ENCODE results near the gene TMEM161A. TPM values are rescaled to one million over a fixed set of nuclear protein-coding genes. Genes with fewer than 3 reads are reported as not detected.

TMEM161A gene
- total and polyA plus RNA-seq, 9 of the 15 experiments (the other 6 are each of a cell fraction or from before 2014, with no cell fraction given): 0.63 to 92.3 (median 38.9) TPM

DNA sequence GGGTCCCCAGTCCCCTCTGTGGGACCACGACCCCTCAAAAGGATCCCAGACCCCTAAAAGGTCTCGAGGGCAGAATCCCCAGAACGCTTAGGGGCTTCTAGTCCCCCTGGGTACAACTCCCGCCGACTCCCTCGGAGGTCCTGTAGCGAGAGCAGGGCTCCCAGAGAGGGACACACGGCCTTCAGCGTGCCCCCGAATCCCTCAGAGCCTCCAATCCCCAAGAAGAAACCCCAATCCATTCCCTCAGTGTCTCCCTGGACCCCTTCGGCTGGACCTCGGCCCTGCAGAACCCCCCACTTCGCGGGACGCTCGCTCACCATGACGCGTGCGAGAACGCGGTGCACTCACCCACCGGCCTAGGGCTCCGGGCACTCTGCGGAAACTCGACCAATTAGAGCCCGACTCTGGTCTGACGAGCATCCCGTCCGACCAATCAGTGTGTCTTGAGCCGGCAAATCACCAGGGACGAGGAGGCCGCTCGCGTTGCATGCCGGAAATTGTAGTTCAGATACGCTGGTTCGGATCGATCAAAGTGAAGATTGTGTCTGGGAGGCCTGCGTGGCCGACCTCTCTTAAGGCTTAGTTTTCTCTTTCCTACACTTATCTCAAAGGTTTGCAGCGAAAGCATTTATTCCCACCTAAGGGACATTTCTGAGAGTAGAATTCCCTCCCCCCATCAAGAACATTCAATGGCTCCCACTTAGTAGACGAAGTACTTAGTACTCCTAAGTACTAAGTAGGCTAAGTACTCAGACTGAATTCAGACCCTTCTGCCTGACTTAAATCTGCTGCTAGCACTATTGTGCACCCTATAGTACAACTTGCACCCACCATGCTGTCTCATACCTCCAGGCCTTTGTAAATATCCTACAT is at the start of gene TMEM161A (continued):
- TF ChIP-seq, protein P1, sequence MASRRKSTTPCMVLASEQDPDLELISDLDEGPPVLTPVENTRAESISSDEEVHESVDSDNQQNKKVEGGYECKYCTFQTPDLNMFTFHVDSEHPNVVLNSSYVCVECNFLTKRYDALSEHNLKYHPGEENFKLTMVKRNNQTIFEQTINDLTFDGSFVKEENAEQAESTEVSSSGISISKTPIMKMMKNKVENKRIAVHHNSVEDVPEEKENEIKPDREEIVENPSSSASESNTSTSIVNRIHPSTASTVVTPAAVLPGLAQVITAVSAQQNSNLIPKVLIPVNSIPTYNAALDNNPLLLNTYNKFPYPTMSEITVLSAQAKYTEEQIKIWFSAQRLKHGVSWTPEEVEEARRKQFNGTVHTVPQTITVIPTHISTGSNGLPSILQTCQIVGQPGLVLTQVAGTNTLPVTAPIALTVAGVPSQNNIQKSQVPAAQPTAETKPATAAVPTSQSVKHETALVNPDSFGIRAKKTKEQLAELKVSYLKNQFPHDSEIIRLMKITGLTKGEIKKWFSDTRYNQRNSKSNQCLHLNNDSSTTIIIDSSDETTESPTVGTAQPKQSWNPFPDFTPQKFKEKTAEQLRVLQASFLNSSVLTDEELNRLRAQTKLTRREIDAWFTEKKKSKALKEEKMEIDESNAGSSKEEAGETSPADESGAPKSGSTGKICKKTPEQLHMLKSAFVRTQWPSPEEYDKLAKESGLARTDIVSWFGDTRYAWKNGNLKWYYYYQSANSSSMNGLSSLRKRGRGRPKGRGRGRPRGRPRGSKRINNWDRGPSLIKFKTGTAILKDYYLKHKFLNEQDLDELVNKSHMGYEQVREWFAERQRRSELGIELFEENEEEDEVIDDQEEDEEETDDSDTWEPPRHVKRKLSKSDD (conservative IDR thresholded peaks at IDR 0.05; ENCODE audit: low read length): no peak
- no peak for TF ChIP-seq ZKSCAN1 (IDR thresholded peaks at IDR 0.05; ENCODE audit: low read depth, low read length)
- TF ChIP-seq NFYB (IDR thresholded peaks at IDR 0.05; ENCODE audit: extremely low read depth, insufficient read length): peak; percentile 99
- peak; percentile 65 for TF ChIP-seq RBBP5 (IDR thresholded peaks at IDR 0.05; ENCODE audit: borderline replicate concordance, insufficient read depth, low read length, poor library complexity, severe bottlenecking)
- TF ChIP-seq, protein P2, sequence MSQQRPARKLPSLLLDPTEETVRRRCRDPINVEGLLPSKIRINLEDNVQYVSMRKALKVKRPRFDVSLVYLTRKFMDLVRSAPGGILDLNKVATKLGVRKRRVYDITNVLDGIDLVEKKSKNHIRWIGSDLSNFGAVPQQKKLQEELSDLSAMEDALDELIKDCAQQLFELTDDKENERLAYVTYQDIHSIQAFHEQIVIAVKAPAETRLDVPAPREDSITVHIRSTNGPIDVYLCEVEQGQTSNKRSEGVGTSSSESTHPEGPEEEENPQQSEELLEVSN (IDR thresholded peaks at IDR 0.05; ENCODE audit: borderline replicate concordance in 1 of 2, extremely low read depth in 1 of 2, insufficient read depth in 1 of 2, insufficient read length in 1 of 2, low read depth in 1 of 2, low read length in 1 of 2, poor library complexity in 1 of 2, severe bottlenecking in 1 of 2): peak; percentile 99
- TF ChIP-seq, protein P3, sequence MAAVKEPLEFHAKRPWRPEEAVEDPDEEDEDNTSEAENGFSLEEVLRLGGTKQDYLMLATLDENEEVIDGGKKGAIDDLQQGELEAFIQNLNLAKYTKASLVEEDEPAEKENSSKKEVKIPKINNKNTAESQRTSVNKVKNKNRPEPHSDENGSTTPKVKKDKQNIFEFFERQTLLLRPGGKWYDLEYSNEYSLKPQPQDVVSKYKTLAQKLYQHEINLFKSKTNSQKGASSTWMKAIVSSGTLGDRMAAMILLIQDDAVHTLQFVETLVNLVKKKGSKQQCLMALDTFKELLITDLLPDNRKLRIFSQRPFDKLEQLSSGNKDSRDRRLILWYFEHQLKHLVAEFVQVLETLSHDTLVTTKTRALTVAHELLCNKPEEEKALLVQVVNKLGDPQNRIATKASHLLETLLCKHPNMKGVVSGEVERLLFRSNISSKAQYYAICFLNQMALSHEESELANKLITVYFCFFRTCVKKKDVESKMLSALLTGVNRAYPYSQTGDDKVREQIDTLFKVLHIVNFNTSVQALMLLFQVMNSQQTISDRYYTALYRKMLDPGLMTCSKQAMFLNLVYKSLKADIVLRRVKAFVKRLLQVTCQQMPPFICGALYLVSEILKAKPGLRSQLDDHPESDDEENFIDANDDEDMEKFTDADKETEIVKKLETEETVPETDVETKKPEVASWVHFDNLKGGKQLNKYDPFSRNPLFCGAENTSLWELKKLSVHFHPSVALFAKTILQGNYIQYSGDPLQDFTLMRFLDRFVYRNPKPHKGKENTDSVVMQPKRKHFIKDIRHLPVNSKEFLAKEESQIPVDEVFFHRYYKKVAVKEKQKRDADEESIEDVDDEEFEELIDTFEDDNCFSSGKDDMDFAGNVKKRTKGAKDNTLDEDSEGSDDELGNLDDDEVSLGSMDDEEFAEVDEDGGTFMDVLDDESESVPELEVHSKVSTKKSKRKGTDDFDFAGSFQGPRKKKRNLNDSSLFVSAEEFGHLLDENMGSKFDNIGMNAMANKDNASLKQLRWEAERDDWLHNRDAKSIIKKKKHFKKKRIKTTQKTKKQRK (IDR thresholded peaks at IDR 0.05; ENCODE audit: borderline replicate concordance, low read depth, low read length): no peak
- no peak for TF ChIP-seq CBFA2T2 (conservative IDR thresholded peaks at IDR 0.05)
- peak; percentile 67 to 88; a peak in 3 of 4 replicates for TF ChIP-seq KDM1A (IDR thresholded peaks at IDR 0.05)
- TF ChIP-seq, protein P4, sequence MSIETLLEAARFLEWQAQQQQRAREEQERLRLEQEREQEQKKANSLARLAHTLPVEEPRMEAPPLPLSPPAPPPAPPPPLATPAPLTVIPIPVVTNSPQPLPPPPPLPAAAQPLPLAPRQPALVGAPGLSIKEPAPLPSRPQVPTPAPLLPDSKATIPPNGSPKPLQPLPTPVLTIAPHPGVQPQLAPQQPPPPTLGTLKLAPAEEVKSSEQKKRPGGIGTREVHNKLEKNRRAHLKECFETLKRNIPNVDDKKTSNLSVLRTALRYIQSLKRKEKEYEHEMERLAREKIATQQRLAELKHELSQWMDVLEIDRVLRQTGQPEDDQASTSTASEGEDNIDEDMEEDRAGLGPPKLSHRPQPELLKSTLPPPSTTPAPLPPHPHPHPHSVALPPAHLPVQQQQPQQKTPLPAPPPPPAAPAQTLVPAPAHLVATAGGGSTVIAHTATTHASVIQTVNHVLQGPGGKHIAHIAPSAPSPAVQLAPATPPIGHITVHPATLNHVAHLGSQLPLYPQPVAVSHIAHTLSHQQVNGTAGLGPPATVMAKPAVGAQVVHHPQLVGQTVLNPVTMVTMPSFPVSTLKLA (conservative IDR thresholded peaks at IDR 0.05): peak; percentile 65 to 83
- TF ChIP-seq ZNF175 (CRISPR knock-in tag; IDR thresholded peaks at IDR 0.05; ENCODE audit: low read depth): no peak
- TF ChIP-seq ZNF184 (CRISPR knock-in tag; IDR thresholded peaks at IDR 0.05): no peak
- TF ChIP-seq U2AF2 (optimal IDR thresholded peaks at IDR 0.05; ENCODE audit: low read depth, low read length): no peak
- peak; percentile 97 for TF ChIP-seq L3MBTL2 (IDR thresholded peaks at IDR 0.05)
- no peak for TF ChIP-seq ZNF232 (CRISPR knock-in tag; IDR thresholded peaks at IDR 0.05)
- TF ChIP-seq PRPF4 (IDR thresholded peaks at IDR 0.05; ENCODE audit: insufficient read depth, low read depth, low read length, poor library complexity, severe bottlenecking): no peak
- TF ChIP-seq IFI16 (CRISPR knock-in tag; IDR thresholded peaks at IDR 0.05): no peak
- TF ChIP-seq CBX3 (IDR thresholded peaks at IDR 0.05; ENCODE audit: borderline replicate concordance in 1 of 2, low read length in 2 of 2): 0 out of 3 replicates have a peak, but pooled peaks of 1 of the 2 experiments have one; percentile 17
